GM04503 (cell line): ENCODE results near the gene SLC39A2.
"Not testable (repeated sequence)": the region's sequence is repeated elsewhere in the genome, so short reads cannot be mapped to it uniquely, and the experiment has no call there.

ENCODE experiments used
- DNase-seq: peaks from one replicate; pipeline ENCODE4 v3.0.0-alpha.2; 2012; ENCODE audit warnings: low read depth

SLC39A2 gene

DNA sequence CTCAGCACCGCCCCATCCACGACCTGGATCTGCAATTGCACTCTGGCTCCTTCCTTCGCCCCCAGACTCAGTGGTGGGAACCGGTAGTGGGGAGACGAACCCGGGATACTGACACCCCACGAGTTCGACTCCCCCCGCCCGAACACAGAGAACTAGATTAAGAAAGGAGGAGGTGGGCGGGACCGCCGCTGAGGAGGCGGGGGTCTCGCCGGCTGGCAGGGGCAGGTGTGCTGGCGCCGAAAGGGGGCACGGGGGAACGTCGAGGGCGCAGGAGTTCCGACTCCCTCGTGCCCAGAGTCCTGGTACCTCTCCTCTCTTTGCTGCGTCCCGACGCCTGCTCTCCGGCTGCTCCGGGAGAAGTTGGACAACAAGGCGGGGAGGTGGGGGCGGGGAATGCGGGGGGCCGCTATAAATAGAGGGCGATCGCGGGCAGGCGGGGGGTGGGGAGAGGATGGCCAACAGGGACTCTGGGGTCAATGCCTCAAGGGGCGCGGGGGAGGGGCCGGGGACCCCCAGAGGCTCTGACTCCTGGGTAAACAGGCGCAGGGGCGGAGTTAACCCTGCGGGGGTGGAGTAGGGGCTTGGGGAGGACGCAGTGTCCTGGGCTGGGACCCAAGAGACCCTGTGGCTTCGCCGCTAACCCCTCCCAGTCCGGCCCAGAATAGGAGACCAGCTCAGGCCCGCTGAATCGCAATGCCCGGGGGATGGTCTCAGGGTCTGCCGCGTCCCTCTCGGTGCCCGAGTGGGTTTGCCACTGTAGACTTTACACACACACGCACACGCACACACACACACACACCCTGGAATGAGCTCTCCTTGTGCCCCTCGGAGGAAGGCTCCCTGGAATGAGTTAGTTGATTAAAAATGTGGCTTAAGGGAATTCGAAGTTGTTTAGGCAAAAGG, 26.5 kb downstream of the SLC39A2 start:
- DNase-seq, result no peak

DNA sequence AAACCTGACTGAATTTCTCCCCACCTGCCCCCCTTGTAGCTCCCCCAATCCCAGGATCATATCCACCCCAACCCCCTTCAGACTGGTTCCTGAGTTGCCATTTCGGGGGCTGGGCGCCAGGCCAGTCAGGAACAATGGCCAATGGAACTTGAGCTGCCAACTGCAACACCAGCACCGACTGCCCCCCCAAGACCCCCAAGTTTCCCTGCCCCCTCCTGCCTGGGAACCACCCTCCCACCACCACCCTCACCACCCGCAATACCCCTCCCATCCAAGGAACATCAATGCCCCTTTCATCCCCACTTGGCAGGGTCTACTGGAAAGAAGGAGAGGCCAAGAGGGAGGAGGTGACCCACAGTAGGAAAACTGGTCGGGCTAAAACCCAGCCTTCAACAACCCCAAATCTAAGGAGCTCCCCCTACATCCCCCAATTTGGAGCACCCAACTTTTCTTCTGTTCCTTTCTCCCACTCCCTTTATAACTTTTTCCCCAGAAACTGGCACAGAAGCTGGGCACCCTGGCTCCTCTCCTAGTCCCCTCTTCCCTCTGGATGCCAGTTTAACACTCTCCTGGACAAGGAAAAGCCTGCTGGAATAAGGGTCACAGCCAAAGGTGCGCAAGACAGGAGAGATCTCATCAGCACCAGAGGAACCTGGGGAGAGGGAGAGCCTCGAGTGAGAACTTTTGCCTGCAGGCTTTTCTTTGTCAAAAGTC, 27.3 kb downstream of the SLC39A2 start:
- DNase-seq, result no peak

DNA sequence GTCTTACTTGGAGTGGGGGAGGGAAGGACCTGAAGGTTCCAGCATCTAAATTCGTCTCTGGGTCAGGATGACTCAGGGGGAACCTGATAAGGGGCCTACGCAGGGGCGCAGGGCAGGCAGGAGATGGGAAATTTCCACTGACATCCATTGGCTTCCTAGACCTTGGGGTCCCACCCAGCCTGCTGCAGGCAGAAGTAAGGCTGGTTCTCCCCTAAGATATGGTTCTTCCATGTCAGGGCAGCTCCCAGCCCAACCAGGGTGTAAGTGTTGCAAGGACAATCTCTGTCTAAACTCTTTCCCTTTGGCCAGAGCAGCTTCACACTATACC, 27.9 kb downstream of the SLC39A2 start:
- DNase-seq, result no peak

DNA sequence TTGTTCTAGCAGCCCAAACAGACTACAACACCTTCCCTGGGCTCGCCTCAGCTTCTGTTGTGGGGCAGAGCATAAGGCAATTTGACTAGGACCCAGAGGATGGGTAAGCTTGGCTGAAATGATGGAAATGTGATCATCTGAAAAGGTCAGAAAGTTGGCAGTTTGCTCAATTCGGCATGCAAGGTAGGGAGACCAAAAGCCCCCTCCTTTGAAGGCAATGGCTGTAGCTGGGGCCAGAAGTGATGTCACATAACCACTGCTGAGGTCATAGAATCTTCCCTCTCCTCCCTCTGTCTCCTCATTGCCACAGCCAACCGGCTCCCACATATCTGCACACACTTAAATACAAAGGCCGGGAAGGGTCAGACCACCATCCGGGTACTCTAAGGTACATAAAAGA, 30.8 kb downstream of the SLC39A2 start, which contains the start of gene TPPP2:
TPPP2 (plus strand) TSS at position 301 of the 400 bp plus-strand sequence. CDS start 365 bp downstream, outside the sequence.
- DNase-seq, result no peak

DNA sequence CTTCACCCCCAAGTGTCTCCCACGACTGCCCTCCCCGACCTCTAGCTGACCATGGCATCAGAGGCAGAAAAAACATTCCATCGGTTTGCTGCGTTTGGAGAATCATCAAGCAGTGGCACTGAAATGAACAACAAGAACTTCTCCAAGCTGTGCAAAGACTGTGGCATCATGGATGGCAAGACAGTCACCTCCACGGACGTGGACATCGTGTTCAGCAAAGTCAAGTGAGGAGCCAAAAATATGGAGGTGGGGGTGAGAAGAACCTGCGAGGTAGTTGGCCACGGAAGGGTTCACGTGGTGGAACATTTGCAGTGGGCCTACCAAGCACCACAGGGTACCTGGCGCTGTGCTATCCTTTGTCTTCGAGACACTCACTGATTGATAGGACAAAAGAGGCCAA, 31.4 kb downstream of the SLC39A2 start:
- no peak for DNase-seq

DNA sequence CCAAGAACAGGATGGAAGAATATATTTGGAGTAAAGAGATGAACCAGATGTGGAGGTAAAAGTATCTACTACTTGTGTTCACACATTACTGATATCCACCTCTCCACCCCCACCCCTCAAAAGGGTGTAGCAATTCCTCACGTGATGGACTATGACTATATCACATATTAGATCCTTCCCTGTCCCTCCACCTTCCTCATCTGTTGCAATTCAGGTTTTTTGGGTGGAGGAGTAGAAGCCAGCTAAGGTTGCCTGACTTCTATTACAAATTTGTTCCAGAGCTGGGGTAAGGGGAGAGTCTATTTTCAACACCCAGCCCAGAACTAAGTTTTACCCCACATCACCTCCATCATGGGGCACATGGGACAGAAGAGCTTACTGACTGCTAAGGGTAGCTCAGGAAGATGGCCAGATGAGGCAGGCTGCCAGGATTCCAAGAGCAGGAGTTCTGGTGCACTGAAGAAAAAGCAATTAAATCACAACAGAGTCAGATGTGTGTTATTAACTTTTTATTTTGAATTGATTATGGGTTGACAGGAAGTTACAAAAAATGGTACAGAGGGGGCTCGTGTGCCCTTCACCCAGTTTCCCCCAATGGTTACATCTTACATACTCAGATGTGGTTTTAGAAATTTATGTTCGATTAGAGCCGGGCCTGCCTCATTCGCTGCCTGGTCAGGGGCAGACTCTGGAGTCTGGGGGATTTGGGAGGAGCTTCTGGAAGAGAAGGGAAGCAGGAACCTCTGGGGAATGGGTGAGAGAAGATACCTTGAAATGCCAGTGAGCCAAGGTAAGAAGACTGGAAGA, 33.4 kb downstream of the SLC39A2 start:
- DNase-seq, result no peak

DNA sequence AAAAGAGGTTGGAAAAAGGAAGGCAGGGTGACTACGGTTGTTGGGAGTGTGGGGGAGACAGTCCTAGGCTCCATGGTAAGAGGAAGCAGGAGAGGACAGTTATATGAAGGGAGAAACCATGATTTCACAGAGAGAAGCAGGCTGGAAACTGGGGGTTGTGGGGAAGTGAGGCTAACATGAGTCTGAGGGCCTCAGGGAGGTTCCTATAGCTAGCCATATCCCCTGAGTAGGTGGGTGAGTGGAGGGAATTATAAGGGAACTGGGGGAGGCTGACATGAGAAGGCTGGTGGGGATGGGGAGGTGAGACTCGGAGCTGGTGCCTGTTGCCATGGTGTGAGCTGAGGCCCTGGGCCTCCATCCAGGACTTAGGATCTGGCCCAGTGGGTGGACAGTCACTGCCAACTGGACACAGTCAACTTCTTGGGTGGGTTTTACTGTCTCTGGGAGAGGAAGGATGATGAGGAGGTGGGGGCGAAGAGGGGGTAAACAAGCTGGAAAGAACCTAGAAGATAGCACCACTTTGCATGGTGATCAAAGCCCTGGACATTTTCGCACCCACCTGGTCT, 34.1 kb downstream of the SLC39A2 start:
- no peak for DNase-seq

DNA sequence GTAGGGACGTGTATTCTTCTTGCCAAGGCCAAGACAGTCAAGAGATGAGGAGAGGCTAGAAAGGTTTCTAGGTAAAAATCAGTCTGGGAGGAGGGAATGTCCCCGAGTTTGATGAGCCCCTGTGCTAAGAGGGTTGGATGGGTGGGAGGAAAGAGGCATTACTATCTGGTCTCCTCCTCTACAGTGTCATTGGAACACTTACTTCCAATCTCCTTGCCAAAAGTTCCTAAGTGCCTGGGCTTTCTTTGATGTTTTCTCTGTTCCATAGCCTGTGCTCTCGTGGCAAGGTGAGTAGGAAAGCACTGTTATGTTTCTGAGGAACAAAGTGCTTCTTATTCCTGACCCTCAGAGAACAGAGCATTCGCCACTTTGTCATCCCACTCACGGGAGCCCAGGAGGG, 35.6 kb downstream of the SLC39A2 start, which contains the start of gene RNASE13:
RNASE13 (minus strand) TSS at position 101 of the 400 bp plus-strand sequence. CDS start 519 bp downstream, outside the sequence.
- no peak for DNase-seq

DNA sequence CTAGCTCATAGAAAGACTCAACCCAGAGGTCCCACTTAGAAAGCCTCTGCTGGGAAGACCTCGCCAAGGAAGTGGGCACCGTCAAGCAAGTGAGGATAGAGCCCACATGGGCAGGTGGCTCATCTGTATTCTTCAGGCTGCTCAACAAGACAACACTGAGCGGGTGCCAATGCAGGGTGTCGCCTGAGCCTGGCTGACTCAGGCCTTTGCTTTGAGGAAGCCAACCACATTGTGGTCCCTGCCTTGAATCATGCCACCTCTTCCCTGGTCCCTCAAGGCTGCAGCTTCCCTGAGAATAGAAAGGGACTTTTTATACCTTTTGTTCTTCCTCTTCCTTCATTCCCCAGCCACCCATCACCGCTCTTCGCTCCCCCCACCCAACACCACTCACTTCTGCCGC, 37.7 kb downstream of the SLC39A2 start:
- no peak for DNase-seq

DNA sequence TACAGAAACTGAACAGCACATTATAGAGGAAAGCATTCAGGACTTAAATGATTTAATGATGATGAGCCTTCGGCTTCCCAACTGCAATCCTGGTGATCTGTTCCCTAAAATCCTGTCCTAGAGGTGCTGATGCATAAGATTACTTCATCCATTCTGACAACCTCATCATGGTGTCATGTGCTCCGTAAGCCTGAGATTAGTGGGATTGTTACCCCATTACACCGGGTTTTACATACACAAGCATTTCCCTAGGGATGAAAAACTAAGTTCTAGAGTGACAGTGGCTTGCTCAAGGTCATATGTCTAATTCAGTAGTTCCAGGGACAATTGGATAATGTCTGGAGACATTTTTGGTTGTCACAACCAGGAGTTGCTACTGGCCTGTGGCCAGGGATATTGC, 38.1 kb downstream of the SLC39A2 start:
- DNase-seq, result no peak

DNA sequence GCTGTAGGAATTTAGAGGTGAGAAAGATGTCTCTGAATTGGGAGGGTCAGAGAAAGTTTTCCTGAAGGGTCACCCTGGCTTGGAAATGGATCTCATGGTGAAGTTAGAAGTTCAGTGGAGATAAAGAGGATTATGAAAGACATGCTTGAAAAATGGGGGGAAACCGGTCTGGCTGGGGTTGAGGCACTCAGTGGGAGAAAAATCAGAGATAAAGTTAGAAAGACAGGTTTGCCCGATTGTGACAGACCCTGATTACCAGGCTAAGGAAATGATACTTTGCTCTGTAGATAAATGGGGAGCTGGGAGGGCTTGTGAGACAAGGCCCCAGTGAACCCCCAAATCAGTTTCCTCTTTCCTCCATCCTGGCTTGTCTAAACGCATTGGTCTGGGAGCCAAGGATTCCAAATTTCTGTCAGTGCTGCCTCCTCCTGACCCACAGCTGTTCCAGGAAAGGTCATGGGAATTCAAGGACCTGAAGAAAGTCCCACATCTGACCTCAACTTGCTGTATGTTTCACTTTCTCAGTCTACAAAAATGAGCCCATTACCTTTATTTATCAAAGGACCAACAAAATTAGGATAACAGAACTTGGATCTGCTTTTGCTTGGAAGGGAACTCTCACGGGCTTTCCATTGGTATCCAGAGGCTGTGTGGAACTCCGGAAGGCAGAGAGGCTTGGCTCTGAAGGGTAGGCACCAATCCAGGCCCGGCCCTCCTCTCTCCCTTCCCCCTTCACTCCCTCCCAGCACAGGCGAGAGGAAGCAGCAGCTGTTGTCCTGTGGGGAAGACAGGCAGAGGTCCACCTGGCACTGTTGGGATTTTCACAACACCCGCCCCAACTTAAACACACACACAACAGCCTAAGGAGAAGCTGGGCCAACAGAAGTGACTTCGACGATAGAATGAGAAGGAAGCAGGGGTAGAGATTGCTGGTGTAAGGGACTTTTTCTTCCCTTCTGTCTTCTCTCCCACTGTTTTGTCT, 39.6 kb downstream of the SLC39A2 start:
- no peak for DNase-seq

DNA sequence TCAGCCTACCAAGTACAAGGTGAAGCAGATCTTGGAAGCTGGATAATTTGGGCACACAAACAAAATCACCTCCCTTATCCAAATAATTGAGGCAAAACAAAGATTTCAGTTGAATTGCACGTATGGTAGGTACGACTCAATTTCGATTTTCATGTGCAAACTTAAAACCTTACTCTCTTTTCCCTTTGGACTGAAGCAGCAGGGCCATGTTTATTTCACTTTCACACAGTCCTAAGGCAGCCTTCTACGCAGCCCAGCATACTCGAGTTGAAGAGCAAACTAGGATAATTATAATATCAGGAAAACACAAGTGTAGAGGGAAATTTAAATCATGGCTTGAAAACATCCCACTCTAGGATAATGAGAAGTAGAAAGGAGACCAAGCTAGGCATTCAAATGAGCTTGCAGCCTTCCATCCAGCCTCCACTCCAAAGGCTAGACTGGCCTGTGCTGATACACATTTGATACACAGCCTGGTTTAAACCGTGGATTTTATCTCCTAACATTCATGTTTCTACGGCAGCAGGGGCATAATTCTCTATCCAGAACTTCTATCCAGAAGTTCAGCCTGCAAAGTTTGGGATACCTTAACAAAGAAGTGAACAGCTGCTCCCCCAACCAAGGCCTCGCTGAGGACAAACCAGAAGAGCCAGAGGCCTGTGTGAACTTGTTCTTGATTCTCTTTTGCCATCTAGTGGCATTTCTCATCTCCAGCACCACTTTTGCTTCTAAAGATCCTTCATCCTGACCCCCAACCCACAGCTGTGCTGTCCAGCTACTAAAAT, 40.7 kb downstream of the SLC39A2 start:
- peak; percentile 23 for DNase-seq

DNA sequence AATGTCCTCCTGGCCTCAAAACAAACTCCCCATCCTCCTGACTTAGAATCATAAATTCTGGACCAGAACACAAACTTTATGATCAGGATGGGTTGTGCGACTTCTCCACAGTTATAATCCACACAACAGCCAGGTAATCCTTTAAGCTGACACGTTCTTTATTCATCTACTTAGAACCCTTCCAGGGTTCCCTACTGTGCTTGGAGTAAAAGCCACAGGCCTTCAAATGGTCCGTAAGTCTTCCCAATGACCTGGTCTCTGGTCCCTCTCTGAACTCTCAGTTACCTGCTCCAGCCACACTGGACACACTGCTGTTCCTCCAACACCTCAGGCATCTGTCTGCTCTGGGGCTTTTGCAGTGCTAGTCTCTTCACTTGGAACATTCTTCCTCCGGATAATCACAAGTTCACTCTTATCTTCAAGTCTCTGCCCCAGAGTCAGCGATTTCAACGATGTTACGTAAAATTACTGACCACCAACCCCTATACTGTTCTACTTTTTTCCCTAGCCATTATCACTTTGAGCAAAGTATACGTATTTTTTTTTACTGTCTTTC, 41.4 kb downstream of the SLC39A2 start:
- no peak for DNase-seq

DNA sequence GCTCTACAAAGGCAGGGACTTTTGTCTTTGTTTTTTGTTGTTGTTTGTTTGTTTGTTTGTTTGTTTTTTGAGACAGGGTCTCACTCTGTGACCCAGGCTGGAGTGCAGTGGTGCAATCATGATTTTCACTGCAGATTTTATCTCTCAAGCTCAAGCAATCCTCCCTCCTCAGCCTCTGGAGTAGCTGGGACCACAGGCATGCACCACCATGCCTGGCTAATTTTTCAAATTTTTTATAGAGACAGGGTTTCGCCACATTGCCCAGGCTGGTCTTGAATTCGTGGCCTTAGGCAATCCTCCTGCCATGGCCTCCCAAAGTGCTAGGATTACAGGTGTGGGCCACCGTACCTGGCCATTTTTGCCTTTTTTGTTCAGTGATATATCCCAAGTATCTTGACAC, 41.8 kb downstream of the SLC39A2 start:
- not testable (repeated sequence) for DNase-seq

DNA sequence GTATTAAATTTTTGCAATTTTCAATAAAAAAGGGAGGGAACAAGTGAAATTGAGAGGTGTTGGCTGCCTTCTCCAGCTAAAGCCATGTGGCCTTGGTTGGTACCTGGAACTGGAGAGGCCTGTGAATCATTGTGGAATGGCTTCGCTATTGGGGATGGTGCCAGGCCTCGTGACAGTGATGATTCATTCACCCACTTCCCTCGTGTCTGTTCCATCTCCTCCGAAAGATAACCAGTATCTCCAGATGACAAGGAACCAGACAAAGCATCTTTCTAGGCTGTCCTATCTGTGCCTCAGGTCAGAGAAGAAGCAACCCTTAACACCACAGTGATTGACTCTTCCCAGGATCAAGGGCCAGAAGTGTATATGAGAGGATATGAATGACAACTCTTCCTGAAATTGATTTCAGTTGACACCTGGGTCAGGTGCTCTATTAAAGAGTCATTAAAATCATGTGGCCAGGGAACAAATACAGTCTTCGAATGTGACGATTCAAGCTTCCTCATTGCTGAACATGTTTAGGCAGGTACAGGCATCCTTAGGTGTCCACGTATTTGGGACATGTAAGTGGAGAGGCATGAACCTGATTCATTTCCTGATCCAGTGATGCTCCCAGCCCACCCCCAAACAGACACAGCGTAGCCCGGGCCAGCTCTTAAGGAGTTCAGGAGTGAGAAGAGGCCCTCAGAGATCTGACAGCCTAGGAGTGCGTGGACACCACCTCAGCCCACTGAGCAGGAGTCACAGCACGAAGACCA, 42.8 kb downstream of the SLC39A2 start, which contains the start of gene RNASE7:
RNASE7 (plus strand) TSS at position 687 of the 758 bp plus-strand sequence. CDS start 631 bp downstream, outside the sequence.
- DNase-seq, result no peak

DNA sequence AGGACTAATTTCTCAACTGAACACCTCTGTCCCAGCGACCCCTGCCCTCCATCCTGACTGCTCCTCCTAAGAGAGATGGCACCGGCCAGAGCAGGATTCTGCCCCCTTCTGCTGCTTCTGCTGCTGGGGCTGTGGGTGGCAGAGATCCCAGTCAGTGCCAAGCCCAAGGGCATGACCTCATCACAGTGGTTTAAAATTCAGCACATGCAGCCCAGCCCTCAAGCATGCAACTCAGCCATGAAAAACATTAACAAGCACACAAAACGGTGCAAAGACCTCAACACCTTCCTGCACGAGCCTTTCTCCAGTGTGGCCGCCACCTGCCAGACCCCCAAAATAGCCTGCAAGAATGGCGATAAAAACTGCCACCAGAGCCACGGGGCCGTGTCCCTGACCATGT, 43.8 kb downstream of the SLC39A2 start:
- DNase-seq, result no peak

DNA sequence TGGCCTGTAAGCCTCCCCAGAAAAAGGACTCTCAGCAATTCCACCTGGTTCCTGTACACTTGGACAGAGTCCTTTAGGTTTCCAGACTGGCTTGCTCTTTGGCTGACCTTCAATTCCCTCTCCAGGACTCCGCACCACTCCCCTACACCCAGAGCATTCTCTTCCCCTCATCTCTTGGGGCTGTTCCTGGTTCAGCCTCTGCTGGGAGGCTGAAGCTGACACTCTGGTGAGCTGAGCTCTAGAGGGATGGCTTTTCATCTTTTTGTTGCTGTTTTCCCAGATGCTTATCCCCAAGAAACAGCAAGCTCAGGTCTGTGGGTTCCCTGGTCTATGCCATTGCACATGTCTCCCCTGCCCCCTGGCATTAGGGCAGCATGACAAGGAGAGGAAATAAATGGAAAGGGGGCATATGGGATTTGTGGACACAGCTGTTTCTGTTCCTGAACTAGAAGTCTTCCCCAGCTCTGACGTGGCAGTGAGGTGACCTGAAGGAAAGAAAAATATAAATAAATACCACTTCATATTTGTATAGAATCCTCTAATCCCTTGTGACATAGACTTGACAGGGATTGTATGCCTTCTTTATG, 44.4 kb downstream of the SLC39A2 start:
- no peak for DNase-seq

DNA sequence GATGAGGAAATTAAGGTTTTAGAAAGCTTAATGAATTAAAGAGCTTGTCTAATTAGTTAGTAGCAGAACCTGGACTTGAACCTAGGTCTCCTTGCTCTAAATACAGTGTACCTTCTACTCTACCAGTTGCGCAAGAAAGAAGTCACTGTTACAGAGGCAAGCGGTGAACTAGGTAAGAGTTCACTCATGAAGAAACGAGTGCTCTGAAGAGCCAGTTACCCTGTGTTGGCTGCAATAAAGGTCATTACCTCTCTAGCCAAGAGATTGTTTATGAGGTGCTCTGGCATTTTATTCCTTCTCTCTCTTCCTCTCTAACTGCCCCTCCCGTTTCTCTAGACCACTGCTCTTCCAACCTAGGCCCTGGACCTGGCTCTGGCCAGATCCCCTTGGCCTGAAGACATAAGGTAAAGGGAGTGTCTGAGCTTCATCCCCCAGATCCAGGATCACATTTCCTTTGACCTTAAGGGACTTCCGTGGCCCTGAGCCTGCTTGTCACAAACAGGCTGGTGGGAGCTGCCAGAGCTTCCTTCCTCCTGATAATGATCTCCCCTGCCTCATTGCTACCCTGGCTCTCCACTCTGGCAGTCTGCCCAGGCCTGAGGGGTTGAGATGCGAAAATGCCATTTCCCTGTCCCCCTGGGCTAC, 45.0 kb downstream of the SLC39A2 start:
- DNase-seq, result no peak
